ENCODE measurements around the gene ADCY10. TPM values are rescaled to one million over a fixed set of nuclear protein-coding genes. Genes with fewer than 3 reads are reported as not detected.

ADCY10 gene
- total RNA-seq, 2 experiments from 2014 or later: 0.05 to 0.13 TPM

- Mint-ChIP-seq H3K27ac (no peak overlapping the region), H3K4me1 (peaks cover 18% of the 10 kb centered on the region), H3K27me3 (no peaks in the 10 kb centered on the region), H3K9me3 (no peaks in the 10 kb centered on the region), H3K4me3 (no peak overlapping the region), H3K36me3 (ENCODE audit: low read depth) (peaks cover 23% of the 10 kb centered on the region)
- ChIA-PET CTCF (no interaction called here), POLR2A (no interaction called here)
- DNase-seq: no peak
Measured at GRCh38 chr1:167764458-167765330, 149.2 kb downstream of the ADCY10 start.

- Mint-ChIP-seq H3K9me3 (no peaks in the 10 kb centered on the region), H3K4me1 (peaks cover 18% of the 10 kb centered on the region), H3K4me3 (no peak overlapping the region), H3K36me3 (ENCODE audit: low read depth) (peaks cover 14% of the 10 kb centered on the region), H3K27ac (no peak overlapping the region), H3K27me3 (no peaks in the 10 kb centered on the region)
- no peak for DNase-seq
- ChIA-PET CTCF (interaction anchor here (1.1 kb wide), 1 partner anchor 39 kb away, joined by 3 read pairs; no protein-coding TSS in a partner anchor), POLR2A (no interaction called here)
Measured at GRCh38 chr1:167763525-167764220, 150.3 kb downstream of the ADCY10 start.

GRCh38 chr1:167762061-167762746, 151.7 kb downstream of the ADCY10 start:
- H3K4me3 Mint-ChIP-seq: no peak overlapping the region

DNA sequence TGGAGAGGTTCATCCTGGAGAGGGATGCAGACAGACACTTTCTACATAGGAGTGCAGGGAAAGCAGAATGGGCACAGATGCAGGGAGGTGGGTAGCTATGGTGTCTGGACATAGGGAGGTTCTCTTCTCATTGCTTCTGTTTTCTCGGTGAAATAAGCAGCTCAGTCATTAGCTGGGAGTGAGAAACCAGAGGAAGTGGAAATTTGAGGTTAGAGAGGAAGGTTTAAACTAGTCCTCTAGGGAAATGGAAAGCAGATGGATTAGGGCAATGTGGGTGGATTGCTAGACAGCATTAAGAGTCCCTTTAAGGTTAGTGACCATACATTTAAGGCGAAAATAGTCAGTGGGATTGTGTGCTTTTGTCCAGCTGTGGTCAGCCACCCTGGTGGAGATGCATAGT, 152.5 kb downstream of the ADCY10 start:
- Mint-ChIP-seq H3K36me3 (ENCODE audit: low read depth) (no peaks in the 10 kb centered on the region), H3K27me3 (no peaks in the 10 kb centered on the region), H3K4me1 (peaks cover 13% of the 10 kb centered on the region), H3K9me3 (no peaks in the 10 kb centered on the region), H3K27ac (no peak overlapping the region), H3K4me3 (no peak overlapping the region)
- POLR2A ChIA-PET: no interaction called here
- CTCF ChIA-PET: interaction anchor here (1.1 kb wide), 1 partner anchor 13 kb away, joined by 4 read pairs; no protein-coding TSS in a partner anchor
- no peak for DNase-seq

More at GRCh38 chr1:167762061-167762746, 151.7 kb downstream of the ADCY10 start:
- no peaks in the 10 kb centered on the region for H3K9me3 Mint-ChIP-seq
- no peak for DNase-seq
- H3K27ac Mint-ChIP-seq: no peak overlapping the region
- ChIA-PET POLR2A (no interaction called here), CTCF (interaction anchor here (1.1 kb wide), 2 partner anchors 13 to 41 kb away, joined by 3 to 4 read pairs; no protein-coding TSS in a partner anchor)
- peaks cover 13% of the 10 kb centered on the region for H3K4me1 Mint-ChIP-seq
- peaks cover 3% of the 10 kb centered on the region for H3K36me3 Mint-ChIP-seq (ENCODE audit: low read depth)
- H3K27me3 Mint-ChIP-seq: no peaks in the 10 kb centered on the region

Other genes starting within 250 kb of the ADCY10 start
- gene MPZL1, start 192.2 kb downstream of the ADCY10 start, total RNA-seq: 10 to 100 TPM; 17.4 to 19.0 TPM
- gene DCAF6, start 22.5 kb upstream of the ADCY10 start, total RNA-seq: 10 to 100 TPM; 26.4 to 27.1 TPM
- 10 to 100 TPM; 61.4 to 61.5 TPM for gene MPC2, start 22.9 kb upstream of the ADCY10 start, total RNA-seq
- gene GPR161, start 222.8 kb upstream of the ADCY10 start, total RNA-seq: under 1 TPM; 0.65 to 0.85 TPM

All from activated CD4-positive, alpha-beta memory T cell treated with anti-CD3 and anti-CD28 coated beads, Interleukin-2, amount 10 ng/mL, durations not matched to agents 7 days and 5 days (primary cell).